Activated CD4-positive, alpha-beta T cell treated with anti-CD3 and anti-CD28 coated beads for 36 hours (primary cell): Measurements from ENCODE around the gene RGS17. TPM values are rescaled to one million over a fixed set of nuclear protein-coding genes. Genes with fewer than 3 reads are reported as not detected.
"Not testable (repeated sequence)": the region's sequence is repeated elsewhere in the genome, so short reads cannot be mapped to it uniquely, and the experiment has no call there.

ENCODE experiments used
- ATAC-seq: fragments of 200-7000 bp; cut with Tn5 transposase; one replicate; pipeline ENCODE4 v1.10.0; 2021; ENCODE audit warnings: mild to moderate bottlenecking, moderate library complexity
- CTCF ChIA-PET: fragments of 350-600 bp; sonication (Branson Sonifier 250); formaldehyde crosslinking; loops from one replicate; lab custom pipeline; 2021; ENCODE audit warnings: antibody characterized with exemption; lab: Charles Lee
- POLR2A ChIA-PET: fragments of 350-600 bp; sonication (Branson Sonifier 250); formaldehyde crosslinking; loops from one replicate; lab custom pipeline; 2021; ENCODE audit warnings: antibody characterized with exemption, inconsistent platforms; lab: Charles Lee
- DNase-seq: peaks from one replicate; pipeline ENCODE4 v3.0.0-alpha.2; 2020
- H3K27ac Mint-ChIP-seq: one replicate; pipeline ENCODE4 v1.8.0; 2021; ENCODE audit warnings: mixed read lengths
- H3K27me3 Mint-ChIP-seq: one replicate; pipeline ENCODE4 v1.8.0; 2021; ENCODE audit warnings: mixed read lengths
- H3K36me3 Mint-ChIP-seq: one replicate; pipeline ENCODE4 v1.8.0; 2021; ENCODE audit warnings: low read depth, mixed read lengths
- H3K4me1 Mint-ChIP-seq: one replicate; pipeline ENCODE4 v1.8.0; 2021; ENCODE audit warnings: mixed read lengths
- H3K4me3 Mint-ChIP-seq: one replicate; pipeline ENCODE4 v1.8.0; 2021; ENCODE audit warnings: mild to moderate bottlenecking, moderate library complexity, mixed read lengths
- H3K9me3 Mint-ChIP-seq: one replicate; pipeline ENCODE4 v1.8.0; 2021; ENCODE audit warnings: low read depth, mixed read lengths
- intact Hi-C, 2 experiments: fragments of 100-400 bp; cut with DNase I in 1 of 2; cut with micrococcal nuclease in 1 of 2; formaldehyde crosslinking; loops; one replicate each; pipeline versions ENCODE4 v1.14.2 to v1.15.1; 2022 to 2024; cut with DNase I, micrococcal nuclease
- total RNA-seq, 2 experiments: library from RNA; stranded (reverse); gene quantifications; one replicate each; pipeline ENCODE4 v1.2.3, GENCODE V29; 2021

Gene RGS17
- total RNA-seq, 2 experiments from 2014 or later, result not detected

- intact Hi-C loops, result no loop called here
- H3K27ac Mint-ChIP-seq, result no peak overlapping the region
- peaks cover 16% of the 10 kb centered on the region for H3K27me3 Mint-ChIP-seq
- ATAC-seq (no peak), DNase-seq (no peak)
- no peak overlapping the region for H3K4me3 Mint-ChIP-seq
- H3K9me3 Mint-ChIP-seq, result no peaks in the 10 kb centered on the region
- ChIA-PET POLR2A (no interaction called here), CTCF (no interaction called here)
- H3K36me3 Mint-ChIP-seq, result no peaks in the 10 kb centered on the region
- peaks cover 2% of the 10 kb centered on the region for H3K4me1 Mint-ChIP-seq
Measured at GRCh38 chr6:153121311-153121710, 9.8 kb downstream of the RGS17 start.

DNA sequence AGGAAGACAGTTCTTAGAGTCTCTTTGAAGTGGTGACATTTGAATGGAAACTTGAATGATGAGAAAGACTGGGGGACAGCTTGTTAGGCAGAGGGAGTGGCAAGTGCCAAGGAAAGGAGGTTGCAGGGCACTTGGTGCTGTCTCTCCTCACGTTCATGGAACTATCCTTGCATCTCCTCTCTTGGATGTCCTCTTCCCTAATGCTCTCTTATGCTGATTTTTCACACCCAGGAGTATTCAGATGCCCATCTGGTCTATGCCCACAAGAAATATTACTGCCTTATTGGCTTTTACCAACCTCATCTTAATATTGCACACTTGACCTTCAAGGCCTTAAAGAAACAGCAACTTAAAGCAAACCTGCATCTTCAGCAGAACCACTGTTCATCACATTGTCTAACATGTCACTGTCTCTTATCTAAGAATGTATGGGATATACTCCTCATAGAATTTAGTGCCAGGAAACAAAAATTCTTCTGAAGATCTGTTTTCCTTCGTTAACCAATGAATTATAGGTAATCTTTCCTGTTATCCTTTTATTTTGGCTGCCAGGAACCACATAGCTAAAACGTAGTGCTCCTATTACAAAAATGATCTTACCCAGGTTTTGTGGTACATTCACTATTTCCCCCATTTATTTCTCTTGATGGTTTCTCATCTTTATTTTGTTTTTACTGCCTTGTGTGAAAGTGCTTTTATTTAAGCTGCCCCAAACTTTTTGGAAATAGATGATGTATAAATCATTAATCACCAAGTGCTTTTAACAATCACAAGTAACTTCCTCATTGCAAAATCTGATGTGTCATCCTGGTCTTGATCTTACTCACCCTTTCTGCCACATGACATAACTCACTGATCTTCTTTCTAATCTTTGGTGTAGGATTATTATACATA is 12.8 kb downstream of the RGS17 start:
- POLR2A ChIA-PET, result no interaction called here
- intact Hi-C loops, result no loop called here
- Mint-ChIP-seq H3K27me3 (peaks cover 11% of the 10 kb centered on the region), H3K4me1 (peaks cover 2% of the 10 kb centered on the region), H3K36me3 (no peaks in the 10 kb centered on the region), H3K9me3 (peaks cover 6% of the 10 kb centered on the region), H3K27ac (no peak overlapping the region), H3K4me3 (no peak overlapping the region)
- CTCF ChIA-PET, result interaction anchor here (0.8 kb wide), 1 partner anchor 14 kb away, joined by 3 read pairs; no protein-coding TSS in a partner anchor
- DNase-seq, result no peak
- peak; percentile 39 for ATAC-seq

- H3K27me3 Mint-ChIP-seq, result peaks cover 11% of the 10 kb centered on the region
- H3K27ac Mint-ChIP-seq, ATAC-seq, H3K4me3 Mint-ChIP-seq, DNase-seq, CTCF ChIA-PET, H3K36me3 Mint-ChIP-seq, H3K4me1 Mint-ChIP-seq, POLR2A ChIA-PET, intact Hi-C loops: not testable (repeated sequence)
- H3K9me3 Mint-ChIP-seq, result peaks cover 11% of the 10 kb centered on the region
Measured at GRCh38 chr6:153111082-153111481, 20.0 kb downstream of the RGS17 start.

- Mint-ChIP-seq H3K27me3 (peaks cover 11% of the 10 kb centered on the region), H3K9me3 (peaks cover 11% of the 10 kb centered on the region)
- ATAC-seq, DNase-seq, H3K27ac Mint-ChIP-seq, H3K4me3 Mint-ChIP-seq, CTCF ChIA-PET, POLR2A ChIA-PET, H3K36me3 Mint-ChIP-seq, intact Hi-C loops, H3K4me1 Mint-ChIP-seq: not testable (repeated sequence)
Measured at GRCh38 chr6:153110612-153111011, 20.5 kb downstream of the RGS17 start.

- ChIA-PET CTCF (no interaction called here), POLR2A (no interaction called here)
- Mint-ChIP-seq H3K9me3 (peaks cover 6% of the 10 kb centered on the region), H3K36me3 (no peaks in the 10 kb centered on the region), H3K27ac (no peak overlapping the region), H3K27me3 (peaks cover 11% of the 10 kb centered on the region), H3K4me3 (no peak overlapping the region), H3K4me1 (no peaks in the 10 kb centered on the region)
- DNase-seq (no peak), ATAC-seq (no peak)
- intact Hi-C loops, result no loop called here
Measured at GRCh38 chr6:153108315-153108714, 22.8 kb downstream of the RGS17 start.

GRCh38 chr6:153106021-153106420 is 25.1 kb downstream of the RGS17 start:
- no peaks in the 10 kb centered on the region for H3K9me3 Mint-ChIP-seq
- H3K27ac Mint-ChIP-seq, result no peak overlapping the region
- H3K27me3 Mint-ChIP-seq, result peaks cover 13% of the 10 kb centered on the region
- POLR2A ChIA-PET, result no interaction called here
- intact Hi-C loops, result no loop called here
- no peaks in the 10 kb centered on the region for H3K36me3 Mint-ChIP-seq
- H3K4me3 Mint-ChIP-seq, result no peak overlapping the region
- CTCF ChIA-PET, result no interaction called here
- no peak for DNase-seq
- ATAC-seq, result no peak
- H3K4me1 Mint-ChIP-seq, result no peaks in the 10 kb centered on the region

DNA sequence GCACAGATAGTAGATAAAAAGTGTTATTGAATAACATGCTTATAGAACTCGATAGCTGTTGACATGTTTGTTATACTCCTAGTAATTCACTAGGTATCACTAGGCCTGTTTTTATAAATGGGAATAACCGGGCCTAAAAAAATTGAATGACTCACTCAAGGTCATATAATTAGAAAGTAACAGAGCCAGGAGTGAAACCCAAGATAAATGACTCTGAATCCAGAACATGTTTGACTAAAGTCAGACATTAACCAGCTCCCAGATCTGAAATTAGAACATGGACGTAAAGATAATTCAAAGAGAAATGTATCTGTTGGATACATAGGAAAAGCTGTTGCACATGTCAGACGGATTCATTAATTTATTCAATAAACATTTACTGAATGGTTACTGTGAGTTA is 26.9 kb downstream of the RGS17 start:
- Mint-ChIP-seq H3K4me3 (no peak overlapping the region), H3K4me1 (no peaks in the 10 kb centered on the region), H3K9me3 (no peaks in the 10 kb centered on the region), H3K27ac (no peak overlapping the region), H3K27me3 (peaks cover 9% of the 10 kb centered on the region), H3K36me3 (no peaks in the 10 kb centered on the region)
- DNase-seq (no peak), ATAC-seq (no peak)
- CTCF ChIA-PET, result interaction anchor here (0.7 to 1.7 kb wide), 2 partner anchors 11 to 879 kb away, joined by 4 to 5 read pairs; no protein-coding TSS in a partner anchor
- intact Hi-C loops, result no loop called here
- POLR2A ChIA-PET, result no interaction called here

DNA sequence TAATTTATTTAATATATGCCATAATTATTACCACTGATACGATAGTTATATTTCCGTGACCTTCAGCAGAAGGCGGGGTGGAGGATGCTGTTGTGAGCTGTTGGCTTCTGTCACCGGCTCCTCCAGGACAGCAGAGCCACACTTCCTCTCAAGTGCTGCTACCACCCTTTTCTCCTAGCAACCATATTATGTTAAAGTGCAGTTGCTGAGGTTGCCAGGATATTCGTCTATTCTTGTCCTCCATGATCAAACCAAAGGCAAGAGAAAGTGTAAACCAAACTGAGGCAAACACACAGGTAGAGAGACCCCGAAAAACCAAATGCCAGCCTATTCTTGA is 27.8 kb downstream of the RGS17 start:
- H3K9me3 Mint-ChIP-seq, result no peaks in the 10 kb centered on the region
- no peak overlapping the region for H3K4me3 Mint-ChIP-seq
- no peaks in the 10 kb centered on the region for H3K36me3 Mint-ChIP-seq
- intact Hi-C loops, result no loop called here
- no peak overlapping the region for H3K27ac Mint-ChIP-seq
- DNase-seq, result no peak
- peaks cover 7% of the 10 kb centered on the region for H3K27me3 Mint-ChIP-seq
- ChIA-PET POLR2A (interaction anchor here (0.7 kb wide), 1 partner anchor 346 kb away, joined by 3 read pairs; no protein-coding TSS in a partner anchor), CTCF (interaction anchor here (1.7 kb wide), 1 partner anchor 10 kb away, joined by 5 read pairs; no protein-coding TSS in a partner anchor)
- no peaks in the 10 kb centered on the region for H3K4me1 Mint-ChIP-seq
- no peak for ATAC-seq

- H3K9me3 Mint-ChIP-seq, result no peaks in the 10 kb centered on the region
- intact Hi-C loops, result no loop called here
- POLR2A ChIA-PET, result interaction anchor here (0.7 kb wide), 1 partner anchor 346 kb away, joined by 3 read pairs; no protein-coding TSS in a partner anchor
- no peak overlapping the region for H3K4me3 Mint-ChIP-seq
- H3K27me3 Mint-ChIP-seq, result peaks cover 3% of the 10 kb centered on the region
- CTCF ChIA-PET, result no interaction called here
- DNase-seq (no peak), ATAC-seq (no peak)
- H3K27ac Mint-ChIP-seq, result no peak overlapping the region
- no peaks in the 10 kb centered on the region for H3K4me1 Mint-ChIP-seq
- H3K36me3 Mint-ChIP-seq, result no peaks in the 10 kb centered on the region
Measured at GRCh38 chr6:153102605-153103318, 28.3 kb downstream of the RGS17 start.

- DNase-seq, result no peak
- ATAC-seq, result no peak
- CTCF ChIA-PET, result no interaction called here
Measured at GRCh38 chr6:153101461-153101860, 29.6 kb downstream of the RGS17 start.

GRCh38 chr6:153099636-153100035 is 31.4 kb downstream of the RGS17 start:
- Mint-ChIP-seq H3K36me3 (no peaks in the 10 kb centered on the region), H3K9me3 (no peaks in the 10 kb centered on the region), H3K27me3 (peaks cover 11% of the 10 kb centered on the region), H3K27ac (no peak overlapping the region), H3K4me3 (no peak overlapping the region), H3K4me1 (no peaks in the 10 kb centered on the region)
- ATAC-seq, result no peak
- ChIA-PET CTCF (no interaction called here), POLR2A (no interaction called here)
- no peak for DNase-seq
- intact Hi-C loops, result no loop called here

More at GRCh38 chr6:153101461-153101860, 29.6 kb downstream of the RGS17 start:
- intact Hi-C loops, result no loop called here
- no peak overlapping the region for H3K27ac Mint-ChIP-seq
- POLR2A ChIA-PET, result no interaction called here
- no peaks in the 10 kb centered on the region for H3K36me3 Mint-ChIP-seq
- no peaks in the 10 kb centered on the region for H3K4me1 Mint-ChIP-seq
- H3K27me3 Mint-ChIP-seq, result peaks cover 7% of the 10 kb centered on the region
- no peak overlapping the region for H3K4me3 Mint-ChIP-seq
- H3K9me3 Mint-ChIP-seq, result no peaks in the 10 kb centered on the region
